ENCODE data around the gene KCNMB1. TPM values are rescaled to one million over a fixed set of nuclear protein-coding genes. Genes with fewer than 3 reads are reported as not detected.

KCNMB1 gene
- polyA plus RNA-seq, 1 donor from 2014 or later, result not detected

DNA sequence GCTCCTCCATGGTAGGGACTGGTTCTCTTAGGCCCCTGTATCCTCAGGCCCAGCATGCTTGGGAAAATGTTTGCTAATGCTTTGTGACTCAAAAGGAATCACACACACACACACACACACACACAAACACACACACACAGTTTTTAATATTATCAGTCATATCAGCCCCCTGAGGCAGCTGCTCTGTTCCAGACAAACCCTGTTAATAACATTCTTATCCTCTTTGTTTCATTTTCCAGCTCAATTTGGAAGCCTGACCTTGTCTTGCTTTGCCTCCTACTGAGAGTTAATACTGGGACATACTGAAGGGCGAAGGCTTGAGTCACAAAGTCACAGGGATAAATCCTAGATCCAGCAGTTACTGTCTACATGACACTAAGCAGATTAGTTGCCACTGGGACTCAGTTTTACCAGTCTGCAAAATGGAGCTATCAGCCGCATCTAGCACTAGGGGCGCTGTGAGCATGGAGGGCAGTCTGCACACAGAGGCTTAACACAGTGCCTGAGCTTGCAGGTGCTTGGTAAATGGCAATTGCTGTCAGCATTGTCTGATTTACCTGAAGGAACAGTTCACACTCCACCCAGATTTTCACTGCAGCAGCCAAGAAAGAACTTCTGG is 37.1 kb upstream of the KCNMB1 start:
- H2AFZ ChIP-seq (ENCODE audit: low read depth, low read length), result no peak overlapping the region
- H3K79me2 ChIP-seq (replicated peaks; ENCODE audit: insufficient read depth, low read length), result no peaks in the 10 kb centered on the region
- no peaks in the 10 kb centered on the region for H3K9me2 ChIP-seq (ENCODE audit: insufficient read depth, low read length)
- H3F3A ChIP-seq (ENCODE audit: insufficient read depth, low read length, poor library complexity, severe bottlenecking), result no peaks in the 10 kb centered on the region
- no peak overlapping the region for H3K27ac ChIP-seq (ENCODE audit: low read length)
- H3K9ac ChIP-seq (ENCODE audit: low read length), result no peak overlapping the region
- H3K27me3 ChIP-seq (ENCODE audit: insufficient read depth, low read depth, low read length), result no peaks in the 10 kb centered on the region
- no peaks in the 10 kb centered on the region for H3K9me3 ChIP-seq (ENCODE audit: low read length)
- no peak overlapping the region for H3K4me3 ChIP-seq (ENCODE audit: low read length)
- H3K4me2 ChIP-seq (ENCODE audit: low read length), result no peak overlapping the region
- H3K36me3 ChIP-seq (ENCODE audit: insufficient read depth, low read length), result no peaks in the 10 kb centered on the region
- no peak for TF ChIP-seq TAF1 (IDR thresholded peaks at IDR 0.05; ENCODE audit: low read depth)
- TF ChIP-seq EP300 (conservative IDR thresholded peaks at IDR 0.05; ENCODE audit: poor library complexity, severe bottlenecking), result no peak
- no peak for TF ChIP-seq POLR2AphosphoS5 (IDR thresholded peaks at IDR 0.05)
- no peak for TF ChIP-seq RAD21 (conservative IDR thresholded peaks at IDR 0.05)
- no peak for TF ChIP-seq SMC3 (conservative IDR thresholded peaks at IDR 0.05; ENCODE audit: poor library complexity)
- no peak for TF ChIP-seq MXI1 (conservative IDR thresholded peaks at IDR 0.05; ENCODE audit: poor library complexity, severe bottlenecking)
- TF ChIP-seq, protein P1, sequence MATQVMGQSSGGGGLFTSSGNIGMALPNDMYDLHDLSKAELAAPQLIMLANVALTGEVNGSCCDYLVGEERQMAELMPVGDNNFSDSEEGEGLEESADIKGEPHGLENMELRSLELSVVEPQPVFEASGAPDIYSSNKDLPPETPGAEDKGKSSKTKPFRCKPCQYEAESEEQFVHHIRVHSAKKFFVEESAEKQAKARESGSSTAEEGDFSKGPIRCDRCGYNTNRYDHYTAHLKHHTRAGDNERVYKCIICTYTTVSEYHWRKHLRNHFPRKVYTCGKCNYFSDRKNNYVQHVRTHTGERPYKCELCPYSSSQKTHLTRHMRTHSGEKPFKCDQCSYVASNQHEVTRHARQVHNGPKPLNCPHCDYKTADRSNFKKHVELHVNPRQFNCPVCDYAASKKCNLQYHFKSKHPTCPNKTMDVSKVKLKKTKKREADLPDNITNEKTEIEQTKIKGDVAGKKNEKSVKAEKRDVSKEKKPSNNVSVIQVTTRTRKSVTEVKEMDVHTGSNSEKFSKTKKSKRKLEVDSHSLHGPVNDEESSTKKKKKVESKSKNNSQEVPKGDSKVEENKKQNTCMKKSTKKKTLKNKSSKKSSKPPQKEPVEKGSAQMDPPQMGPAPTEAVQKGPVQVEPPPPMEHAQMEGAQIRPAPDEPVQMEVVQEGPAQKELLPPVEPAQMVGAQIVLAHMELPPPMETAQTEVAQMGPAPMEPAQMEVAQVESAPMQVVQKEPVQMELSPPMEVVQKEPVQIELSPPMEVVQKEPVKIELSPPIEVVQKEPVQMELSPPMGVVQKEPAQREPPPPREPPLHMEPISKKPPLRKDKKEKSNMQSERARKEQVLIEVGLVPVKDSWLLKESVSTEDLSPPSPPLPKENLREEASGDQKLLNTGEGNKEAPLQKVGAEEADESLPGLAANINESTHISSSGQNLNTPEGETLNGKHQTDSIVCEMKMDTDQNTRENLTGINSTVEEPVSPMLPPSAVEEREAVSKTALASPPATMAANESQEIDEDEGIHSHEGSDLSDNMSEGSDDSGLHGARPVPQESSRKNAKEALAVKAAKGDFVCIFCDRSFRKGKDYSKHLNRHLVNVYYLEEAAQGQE (IDR thresholded peaks at IDR 0.05; ENCODE audit: borderline replicate concordance), result no peak
- TF ChIP-seq, protein P2, sequence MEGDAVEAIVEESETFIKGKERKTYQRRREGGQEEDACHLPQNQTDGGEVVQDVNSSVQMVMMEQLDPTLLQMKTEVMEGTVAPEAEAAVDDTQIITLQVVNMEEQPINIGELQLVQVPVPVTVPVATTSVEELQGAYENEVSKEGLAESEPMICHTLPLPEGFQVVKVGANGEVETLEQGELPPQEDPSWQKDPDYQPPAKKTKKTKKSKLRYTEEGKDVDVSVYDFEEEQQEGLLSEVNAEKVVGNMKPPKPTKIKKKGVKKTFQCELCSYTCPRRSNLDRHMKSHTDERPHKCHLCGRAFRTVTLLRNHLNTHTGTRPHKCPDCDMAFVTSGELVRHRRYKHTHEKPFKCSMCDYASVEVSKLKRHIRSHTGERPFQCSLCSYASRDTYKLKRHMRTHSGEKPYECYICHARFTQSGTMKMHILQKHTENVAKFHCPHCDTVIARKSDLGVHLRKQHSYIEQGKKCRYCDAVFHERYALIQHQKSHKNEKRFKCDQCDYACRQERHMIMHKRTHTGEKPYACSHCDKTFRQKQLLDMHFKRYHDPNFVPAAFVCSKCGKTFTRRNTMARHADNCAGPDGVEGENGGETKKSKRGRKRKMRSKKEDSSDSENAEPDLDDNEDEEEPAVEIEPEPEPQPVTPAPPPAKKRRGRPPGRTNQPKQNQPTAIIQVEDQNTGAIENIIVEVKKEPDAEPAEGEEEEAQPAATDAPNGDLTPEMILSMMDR (IDR thresholded peaks at IDR 0.05; ENCODE audit: poor library complexity, severe bottlenecking), result no peak
- no peak for TF ChIP-seq EZH2 (IDR thresholded peaks at IDR 0.05; ENCODE audit: borderline replicate concordance, insufficient read depth, low read length, poor library complexity, severe bottlenecking)
- no peaks in the 10 kb centered on the region for H4K20me1 ChIP-seq (ENCODE audit: insufficient read depth)

DNA sequence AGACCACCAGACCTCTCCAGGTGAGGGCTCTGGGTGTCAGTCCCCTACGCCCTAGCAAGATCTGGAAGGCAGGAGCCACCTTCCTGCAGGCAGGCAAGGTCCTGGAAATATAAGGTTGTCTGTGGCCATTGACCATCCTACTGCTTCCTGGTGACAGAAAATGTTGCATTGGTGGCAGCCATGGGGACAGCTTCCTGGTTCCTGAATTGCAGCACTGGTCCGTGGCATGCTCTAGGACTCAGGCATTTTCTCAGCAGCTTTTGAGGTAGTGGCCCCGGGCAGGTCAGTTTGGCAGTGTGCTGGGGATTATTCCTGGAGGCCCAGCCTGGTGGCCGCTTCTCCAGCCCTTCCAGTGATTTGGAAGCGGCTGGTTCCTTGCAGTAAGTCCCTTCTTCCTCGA is 36.6 kb upstream of the KCNMB1 start:
- Histone ChIP-seq H2AFZ (ENCODE audit: low read depth, low read length) (no peak overlapping the region), H3K9me2 (ENCODE audit: insufficient read depth, low read length) (no peaks in the 10 kb centered on the region)
- TF ChIP-seq, protein P2 (IDR thresholded peaks at IDR 0.05; ENCODE audit: poor library complexity, severe bottlenecking), result no peak
- TF ChIP-seq POLR2AphosphoS5 (IDR thresholded peaks at IDR 0.05) (no peak), SMC3 (conservative IDR thresholded peaks at IDR 0.05; ENCODE audit: poor library complexity) (no peak), RAD21 (conservative IDR thresholded peaks at IDR 0.05) (no peak), TAF1 (IDR thresholded peaks at IDR 0.05; ENCODE audit: low read depth) (no peak), EP300 (conservative IDR thresholded peaks at IDR 0.05; ENCODE audit: poor library complexity, severe bottlenecking) (no peak), EZH2 (IDR thresholded peaks at IDR 0.05; ENCODE audit: borderline replicate concordance, insufficient read depth, low read length, poor library complexity, severe bottlenecking) (no peak), MXI1 (conservative IDR thresholded peaks at IDR 0.05; ENCODE audit: poor library complexity, severe bottlenecking) (no peak)
- TF ChIP-seq, protein P1 (IDR thresholded peaks at IDR 0.05; ENCODE audit: borderline replicate concordance), result no peak

More for the DNA sequence above, 36.6 kb upstream of the KCNMB1 start:
- H4K20me1 ChIP-seq (ENCODE audit: insufficient read depth), result no peaks in the 10 kb centered on the region
- H3F3A ChIP-seq (ENCODE audit: insufficient read depth, low read length, poor library complexity, severe bottlenecking), result no peaks in the 10 kb centered on the region
- no peaks in the 10 kb centered on the region for H3K27me3 ChIP-seq (ENCODE audit: insufficient read depth, low read depth, low read length)
- no peaks in the 10 kb centered on the region for H3K36me3 ChIP-seq (ENCODE audit: insufficient read depth, low read length)
- H3K4me3 ChIP-seq (ENCODE audit: low read length), result no peak overlapping the region
- H3K9me3 ChIP-seq (ENCODE audit: low read length), result no peaks in the 10 kb centered on the region
- H3K79me2 ChIP-seq (replicated peaks; ENCODE audit: insufficient read depth, low read length), result no peaks in the 10 kb centered on the region
- H3K4me2 ChIP-seq (ENCODE audit: low read length), result no peak overlapping the region
- no peak overlapping the region for H3K9ac ChIP-seq (ENCODE audit: low read length)
- H3K27ac ChIP-seq (ENCODE audit: low read length), result no peak overlapping the region
